ENCODE measurements around the gene SMURF1.

GRCh38 chr7:98991141-98991540, 152.8 kb downstream of the SMURF1 start:
- TF ChIP-seq POLR2A (IDR thresholded peaks at IDR 0.05) = no peak
- TF ChIP-seq CTCF (IDR thresholded peaks at IDR 0.05) = no peak
- no peak for TF ChIP-seq EP300 (IDR thresholded peaks at IDR 0.05)

Data from sigmoid colon (tissue), 4 donors.